HFFc6 (cell line): ENCODE data around the gene HOPX. TPM values are rescaled to one million over a fixed set of nuclear protein-coding genes. Genes with fewer than 3 reads are reported as not detected.
"Not testable (repeated sequence)": the region's sequence is repeated elsewhere in the genome, so short reads cannot be mapped to it uniquely, and the experiment has no call there.

ENCODE experiments used
- DNase-seq: peaks from one replicate; pipeline ENCODE4 v3.0.0-alpha.2; 2018
- H3K27ac Mint-ChIP-seq: 2 replicates; pipeline ENCODE4 v1.8.0; 2020; ENCODE audit warnings: mild to moderate bottlenecking, mixed read lengths
- H3K27me3 Mint-ChIP-seq: 2 replicates; pipeline ENCODE4 v1.8.0; 2021; ENCODE audit warnings: mild to moderate bottlenecking, moderate library complexity, mixed read lengths; ENCODE audit not compliant: insufficient read depth
- H3K36me3 Mint-ChIP-seq: 2 replicates; pipeline ENCODE4 v1.8.0; 2021; ENCODE audit warnings: low read depth, mixed read lengths
- H3K4me1 Mint-ChIP-seq: 2 replicates; pipeline ENCODE4 v1.8.0; 2020; ENCODE audit warnings: low read depth, mixed read lengths
- H3K4me3 Mint-ChIP-seq: 2 replicates; pipeline ENCODE4 v1.8.0; 2020; ENCODE audit warnings: mild to moderate bottlenecking, moderate library complexity, mixed read lengths
- H3K9me3 Mint-ChIP-seq: 2 replicates; pipeline ENCODE4 v1.8.0; 2020; ENCODE audit warnings: mild to moderate bottlenecking, mixed read lengths
- CTCF ChIP-seq: fragments of 200-600 bp; sonication (generic); IDR thresholded peaks from 2 replicates; pipeline ENCODE4 v1.5.0; 2021; ENCODE audit warnings: antibody characterized with exemption, mild to moderate bottlenecking
- long read RNA-seq: library from polyadenylated mRNA; unstranded; transcript quantifications from one replicate; pipeline ENCODE4 v2.0.0, GENCODE V29; 2019
- total RNA-seq, 6 experiments: library from RNA; stranded (reverse); fragmentation: NEBNext Ultra II Directional; extraction: Animal tissue kit (Norgen Biotek cat#: 25700); gene quantifications; 2 replicates in 1 of 6; 3 replicates in 5 of 6; pipeline ENCODE4 v1.2.3, GENCODE V29; 2021

The HOPX gene
- total RNA-seq: not detected
- long read RNA-seq: 0 reads

- H3K36me3 Mint-ChIP-seq: no peaks in the 10 kb centered on the region
- peaks cover 23% of the 10 kb centered on the region for H3K27me3 Mint-ChIP-seq
- H3K9me3 Mint-ChIP-seq: no peaks in the 10 kb centered on the region
- no peak within 1 kb of the TSS for H3K4me3 Mint-ChIP-seq
- H3K27ac Mint-ChIP-seq: no peak within 1 kb of the TSS
- TF ChIP-seq CTCF: no peak
- H3K4me1 Mint-ChIP-seq: no peaks in the 10 kb centered on the region
- DNase-seq: no peak
Observed at GRCh38 chr4:56681158-56681852, at the start of gene HOPX. Gene HOPX (minus strand): TSS chr4:56681296. CDS start chr4:56657816, 23,480 bp downstream.

- Mint-ChIP-seq H3K4me1 (peaks cover 9% of the 10 kb centered on the region; the same call in 1 of the 2 replicates), H3K36me3 (no peaks in the 10 kb centered on the region), H3K27me3 (peaks cover 13% of the 10 kb centered on the region), H3K4me3 (no peak overlapping the region), H3K27ac (no peak overlapping the region), H3K9me3 (no peaks in the 10 kb centered on the region)
- TF ChIP-seq CTCF: no peak
- DNase-seq: no peak
Observed at GRCh38 chr4:56730097-56730496, 49.0 kb upstream of the HOPX start.

GRCh38 chr4:56728512-56728911 lies 47.4 kb upstream of the HOPX start:
- no peaks in the 10 kb centered on the region for H3K9me3 Mint-ChIP-seq
- no peak overlapping the region for H3K27ac Mint-ChIP-seq
- H3K27me3 Mint-ChIP-seq: peaks cover 11% of the 10 kb centered on the region
- no peak overlapping the region for H3K4me3 Mint-ChIP-seq
- peaks cover 9% of the 10 kb centered on the region; the same call in 1 of the 2 replicates for H3K4me1 Mint-ChIP-seq
- peak; percentile 64 for DNase-seq
- TF ChIP-seq CTCF: no peak
- H3K36me3 Mint-ChIP-seq: no peaks in the 10 kb centered on the region

GRCh38 chr4:56727150-56727549 lies 46.1 kb upstream of the HOPX start:
- H3K27ac Mint-ChIP-seq: no peak overlapping the region
- H3K27me3 Mint-ChIP-seq: peaks cover 5% of the 10 kb centered on the region
- DNase-seq: no peak
- H3K4me3 Mint-ChIP-seq: no peak overlapping the region
- no peaks in the 10 kb centered on the region for H3K9me3 Mint-ChIP-seq
- TF ChIP-seq CTCF: no peak
- H3K4me1 Mint-ChIP-seq: peaks cover 9% of the 10 kb centered on the region; the same call in 1 of the 2 replicates
- no peaks in the 10 kb centered on the region for H3K36me3 Mint-ChIP-seq

- not testable (repeated sequence) for H3K36me3 Mint-ChIP-seq, H3K9me3 Mint-ChIP-seq, DNase-seq, H3K27me3 Mint-ChIP-seq, H3K4me1 Mint-ChIP-seq, H3K4me3 Mint-ChIP-seq, H3K27ac Mint-ChIP-seq
Observed at GRCh38 chr4:56726593-56726992, 45.5 kb upstream of the HOPX start.

GRCh38 chr4:56723659-56724230 lies 42.6 kb upstream of the HOPX start:
- TF ChIP-seq CTCF: no peak
- H3K4me3 Mint-ChIP-seq: no peak overlapping the region
- no peaks in the 10 kb centered on the region; the same call in none of the 2 replicates for H3K27me3 Mint-ChIP-seq

More at GRCh38 chr4:56723659-56724230, 42.6 kb upstream of the HOPX start:
- no peaks in the 10 kb centered on the region for H3K36me3 Mint-ChIP-seq
- H3K27ac Mint-ChIP-seq: no peak overlapping the region
- H3K4me1 Mint-ChIP-seq: peaks cover 9% of the 10 kb centered on the region; the same call in 1 of the 2 replicates
- DNase-seq: no peak
- no peaks in the 10 kb centered on the region for H3K9me3 Mint-ChIP-seq
